Frontal cortex (tissue), 1 donor: ENCODE data around the gene HSPB3. TPM values are rescaled to one million over a fixed set of nuclear protein-coding genes. Genes with fewer than 3 reads are reported as not detected.

Experiments used
- total RNA-seq: library from RNA; depleted of rRNA; stranded (reverse); fragments of >200 nt; gene quantifications from one replicate; pipeline ENCODE4 v1.2.3, GENCODE V29; 2014

HSPB3 gene
- total RNA-seq, 1 donor from 2014 or later, result 6.9 TPM

Other genes starting within 250 kb of the HSPB3 start
- 123 TPM for gene ARL15, start 145.1 kb upstream of the HSPB3 start, total RNA-seq
- gene SNX18, start 62.1 kb downstream of the HSPB3 start, total RNA-seq, result 24.9 TPM